Measurements from ENCODE around the gene RCAN2.

Gene RCAN2

DNA sequence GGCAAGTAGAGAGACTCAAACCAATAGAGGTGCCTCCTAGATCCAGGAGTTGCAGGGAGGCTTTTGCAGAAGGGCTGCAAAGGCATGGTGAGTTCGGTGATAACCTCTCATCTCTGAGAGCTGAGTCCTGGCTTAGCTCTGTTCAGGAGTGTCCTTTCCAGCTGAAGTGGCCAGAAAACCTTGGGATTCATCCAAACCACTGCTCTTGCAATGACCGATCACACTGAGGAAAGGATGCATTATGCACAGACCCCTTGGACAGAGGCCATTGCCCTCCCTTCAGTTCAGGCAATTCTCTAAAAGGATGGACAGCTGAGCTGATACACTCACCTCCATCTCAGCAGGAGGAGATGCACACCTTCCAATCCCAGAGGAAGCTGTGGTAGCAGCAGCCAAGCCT is 161.7 kb downstream of the RCAN2 start:
- H3K27me3 ChIP-seq (ENCODE audit: control insufficient read depth, insufficient read depth, low read length): no peaks in the 10 kb centered on the region
- H3K4me1 ChIP-seq (ENCODE audit: control insufficient read depth, insufficient read depth, low read length): peaks cover 12% of the 10 kb centered on the region
- H3K27ac ChIP-seq (ENCODE audit: low read depth, low read length): no peak overlapping the region
- H3K9ac ChIP-seq (ENCODE audit: low read length): no peak overlapping the region
- no peak overlapping the region for H3K4me3 ChIP-seq (ENCODE audit: low read length)
- H3K36me3 ChIP-seq (ENCODE audit: control insufficient read depth, insufficient read depth, low read length): no peaks in the 10 kb centered on the region

DNA sequence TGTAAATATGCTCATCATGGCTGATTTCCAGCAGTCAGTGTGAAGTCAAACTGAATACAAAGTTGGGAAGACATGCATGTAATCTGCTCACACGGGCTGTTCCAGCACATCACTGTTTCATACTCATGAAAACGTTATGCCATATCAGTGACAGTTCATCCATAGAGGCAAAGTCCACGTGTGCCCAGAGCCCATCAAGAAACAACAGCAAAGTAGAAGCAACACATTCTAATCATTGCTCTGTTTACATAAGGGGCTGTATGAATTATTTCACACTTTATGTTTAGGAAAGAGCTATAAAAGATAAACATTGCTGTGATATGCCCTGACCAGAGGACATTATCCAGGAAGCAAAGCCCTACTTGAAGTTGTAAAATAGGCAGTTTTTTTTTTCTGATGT is 163.5 kb downstream of the RCAN2 start:
- Histone ChIP-seq H3K27me3 (ENCODE audit: control insufficient read depth, insufficient read depth, low read length) (no peaks in the 10 kb centered on the region), H3K36me3 (ENCODE audit: control insufficient read depth, insufficient read depth, low read length) (no peaks in the 10 kb centered on the region), H3K4me3 (ENCODE audit: low read length) (no peak overlapping the region), H3K27ac (ENCODE audit: low read depth, low read length) (peak overlapping the region; percentile 24), H3K4me1 (ENCODE audit: control insufficient read depth, insufficient read depth, low read length) (peaks cover 21% of the 10 kb centered on the region), H3K9ac (ENCODE audit: low read length) (no peak overlapping the region)

DNA sequence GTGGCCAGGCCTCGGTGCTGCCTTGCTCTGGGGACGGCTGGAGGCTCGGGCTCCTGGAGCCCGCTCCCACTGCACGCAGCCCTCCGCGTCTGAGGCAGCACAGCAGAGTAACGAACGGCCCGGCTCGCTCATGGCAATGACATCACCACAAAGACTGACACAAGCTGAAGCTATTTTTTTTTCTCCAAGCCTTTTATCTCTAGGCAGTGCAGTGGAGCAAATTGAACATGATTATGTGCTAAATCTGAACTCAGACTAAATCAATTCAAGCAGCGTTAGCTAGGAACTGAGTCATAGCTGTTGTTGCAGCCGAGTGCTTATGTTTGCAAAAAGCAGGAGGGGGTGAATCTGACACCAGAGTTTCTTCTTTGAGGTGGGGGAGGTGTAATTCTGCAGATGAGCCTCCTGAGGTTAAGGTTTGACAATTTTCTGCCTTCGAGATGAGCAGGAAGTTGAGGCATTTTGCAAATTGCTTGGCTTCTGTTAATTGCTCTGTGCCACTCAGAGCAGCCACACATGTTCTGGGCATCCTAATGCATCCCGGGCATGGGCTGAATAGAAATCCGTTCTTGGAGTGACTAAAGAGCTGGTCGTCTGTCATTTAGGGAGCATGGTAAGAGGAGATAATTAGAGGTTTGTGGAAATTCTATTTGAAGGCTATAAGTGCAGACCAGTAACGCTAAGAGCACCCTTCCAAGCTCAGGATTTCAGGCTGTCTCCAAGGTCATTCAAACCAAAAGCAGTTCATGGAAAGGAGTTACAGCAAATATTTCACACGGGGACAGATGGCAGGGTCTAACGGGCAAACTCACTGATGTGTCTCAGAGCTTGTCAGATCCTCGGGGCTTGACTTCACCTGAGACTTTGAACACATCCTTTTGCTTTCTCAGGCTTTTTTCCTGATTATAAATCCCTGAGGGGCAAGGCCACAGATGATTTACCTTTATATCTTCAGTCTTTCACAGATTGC is 165.4 kb downstream of the RCAN2 start:
- no peak overlapping the region for H3K9ac ChIP-seq (ENCODE audit: low read length)

DNA sequence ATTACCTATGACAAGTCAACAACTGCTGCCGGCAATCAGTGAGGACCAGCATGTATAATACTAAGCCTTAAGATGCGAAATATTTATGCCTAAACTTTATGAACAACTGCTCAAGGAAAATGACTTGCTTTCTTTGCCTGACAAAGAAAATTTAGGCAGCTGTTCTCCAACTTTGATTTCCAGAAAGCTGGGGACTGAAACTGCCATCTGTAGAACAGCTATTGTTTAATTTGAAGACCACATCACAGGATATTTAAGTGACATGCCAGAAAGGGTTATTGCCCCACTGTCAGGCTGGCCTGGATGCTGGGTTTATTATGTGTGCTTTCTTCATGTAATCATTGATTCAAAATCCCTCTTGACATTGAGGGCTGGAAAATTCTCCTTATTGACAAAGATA is 166.5 kb downstream of the RCAN2 start:
- Histone ChIP-seq H3K27me3 (ENCODE audit: control insufficient read depth, insufficient read depth, low read length) (no peaks in the 10 kb centered on the region), H3K27ac (ENCODE audit: low read depth, low read length) (no peak overlapping the region), H3K4me3 (ENCODE audit: low read length) (no peak overlapping the region), H3K36me3 (ENCODE audit: control insufficient read depth, insufficient read depth, low read length) (no peaks in the 10 kb centered on the region), H3K9ac (ENCODE audit: low read length) (no peak overlapping the region), H3K4me1 (ENCODE audit: control insufficient read depth, insufficient read depth, low read length) (peaks cover 26% of the 10 kb centered on the region)

More for the DNA sequence above, 165.4 kb downstream of the RCAN2 start:
- Histone ChIP-seq H3K4me1 (ENCODE audit: control insufficient read depth, insufficient read depth, low read length) (peaks cover 21% of the 10 kb centered on the region), H3K4me3 (ENCODE audit: low read length) (no peak overlapping the region), H3K27ac (ENCODE audit: low read depth, low read length) (peak overlapping the region; percentile 35), H3K36me3 (ENCODE audit: control insufficient read depth, insufficient read depth, low read length) (no peaks in the 10 kb centered on the region), H3K27me3 (ENCODE audit: control insufficient read depth, insufficient read depth, low read length) (no peaks in the 10 kb centered on the region)

DNA sequence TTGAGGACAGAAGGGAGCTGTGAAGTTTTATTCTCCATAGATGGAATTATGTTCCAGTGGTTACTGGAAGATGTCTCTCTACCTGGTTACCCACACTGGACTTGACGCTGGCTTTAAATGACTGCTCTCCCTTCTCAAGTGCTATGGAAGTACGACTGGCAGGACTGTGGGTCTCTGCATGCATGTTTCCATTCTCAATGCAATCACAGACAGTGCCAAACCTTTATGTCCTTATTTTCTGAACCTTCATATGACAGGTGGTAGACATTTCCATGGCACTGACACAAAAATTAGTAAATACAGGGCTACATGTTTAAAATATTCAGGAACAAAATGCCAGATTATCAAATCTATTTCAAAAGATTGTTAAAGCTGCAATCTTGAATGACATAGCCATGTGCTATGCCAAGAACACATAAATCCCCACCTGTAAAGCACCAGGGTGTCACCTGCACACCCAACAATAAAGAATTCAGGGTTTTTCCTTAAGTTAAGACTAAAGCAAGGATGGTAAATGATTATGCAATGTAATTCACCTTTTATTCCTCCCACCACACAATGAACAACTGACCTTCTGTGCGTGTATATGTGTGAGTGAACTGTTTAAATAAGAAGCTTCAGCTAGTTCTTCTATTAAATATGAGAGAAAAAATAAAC is 167.2 kb downstream of the RCAN2 start:
- H3K4me3 ChIP-seq (ENCODE audit: low read length): no peak overlapping the region
- H3K9ac ChIP-seq (ENCODE audit: low read length): no peak overlapping the region
- no peaks in the 10 kb centered on the region for H3K36me3 ChIP-seq (ENCODE audit: control insufficient read depth, insufficient read depth, low read length)
- H3K4me1 ChIP-seq (ENCODE audit: control insufficient read depth, insufficient read depth, low read length): peaks cover 26% of the 10 kb centered on the region
- H3K27me3 ChIP-seq (ENCODE audit: control insufficient read depth, insufficient read depth, low read length): no peaks in the 10 kb centered on the region
- H3K27ac ChIP-seq (ENCODE audit: low read depth, low read length): peak overlapping the region; percentile 55

DNA sequence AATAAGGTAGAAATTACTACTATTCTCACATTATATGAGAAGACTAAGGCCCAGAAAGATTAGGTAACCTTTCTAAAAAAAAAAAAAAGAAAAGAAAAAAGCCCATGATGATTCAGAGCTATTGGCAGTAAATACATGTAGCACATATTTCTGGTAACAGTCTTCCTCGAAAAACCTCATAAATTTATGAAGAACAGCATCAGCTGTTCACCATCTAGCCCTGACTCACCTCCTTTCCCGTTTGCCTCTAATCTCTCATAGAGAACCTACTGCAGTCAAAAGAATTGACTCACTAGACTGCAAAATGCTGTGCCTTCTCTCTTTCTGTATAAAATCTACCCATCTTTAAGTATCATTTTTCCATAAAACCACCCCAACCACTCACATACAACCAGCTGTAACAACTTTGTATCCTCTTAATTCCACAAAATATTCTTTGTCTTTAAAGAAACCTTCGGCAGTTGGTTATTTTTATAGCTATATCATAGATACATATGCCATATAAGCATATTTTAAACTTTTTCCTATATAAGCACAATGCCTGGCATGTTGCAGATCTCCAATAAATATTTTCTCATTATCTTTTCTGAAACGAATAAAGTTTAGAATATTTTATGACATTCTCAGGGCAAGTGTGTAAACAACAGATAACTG is 167.8 kb downstream of the RCAN2 start:
- no peak overlapping the region for H3K9ac ChIP-seq (ENCODE audit: low read length)
- no peaks in the 10 kb centered on the region for H3K36me3 ChIP-seq (ENCODE audit: control insufficient read depth, insufficient read depth, low read length)
- no peaks in the 10 kb centered on the region for H3K27me3 ChIP-seq (ENCODE audit: control insufficient read depth, insufficient read depth, low read length)
- peak overlapping the region; percentile 55 for H3K27ac ChIP-seq (ENCODE audit: low read depth, low read length)
- peaks cover 26% of the 10 kb centered on the region for H3K4me1 ChIP-seq (ENCODE audit: control insufficient read depth, insufficient read depth, low read length)
- no peak overlapping the region for H3K4me3 ChIP-seq (ENCODE audit: low read length)

DNA sequence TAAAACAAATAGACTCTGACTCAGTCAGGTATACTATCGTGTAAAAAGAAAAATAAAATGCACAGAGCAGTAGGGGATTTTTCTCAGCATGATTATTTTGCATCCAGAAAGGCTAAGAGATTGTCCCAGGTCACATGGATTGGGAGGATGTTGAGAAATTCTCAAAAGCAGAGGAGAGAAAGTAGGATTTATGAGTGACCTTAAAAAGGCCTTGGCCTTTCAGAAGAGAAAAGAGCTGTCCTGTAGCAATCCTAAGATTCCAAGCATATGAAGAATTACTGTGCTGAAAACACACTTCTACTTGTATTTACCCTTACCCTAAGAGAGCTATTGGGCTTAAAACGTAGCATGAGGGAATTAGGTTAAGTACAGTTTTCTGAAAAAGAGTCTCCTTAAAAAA is 170.7 kb downstream of the RCAN2 start:
- peaks cover 15% of the 10 kb centered on the region for H3K4me1 ChIP-seq (ENCODE audit: control insufficient read depth, insufficient read depth, low read length)
- H3K27me3 ChIP-seq (ENCODE audit: control insufficient read depth, insufficient read depth, low read length): no peaks in the 10 kb centered on the region
- no peak overlapping the region for H3K4me3 ChIP-seq (ENCODE audit: low read length)
- no peak overlapping the region for H3K9ac ChIP-seq (ENCODE audit: low read length)
- H3K36me3 ChIP-seq (ENCODE audit: control insufficient read depth, insufficient read depth, low read length): no peaks in the 10 kb centered on the region
- peak overlapping the region; percentile 17 for H3K27ac ChIP-seq (ENCODE audit: low read depth, low read length)

DNA sequence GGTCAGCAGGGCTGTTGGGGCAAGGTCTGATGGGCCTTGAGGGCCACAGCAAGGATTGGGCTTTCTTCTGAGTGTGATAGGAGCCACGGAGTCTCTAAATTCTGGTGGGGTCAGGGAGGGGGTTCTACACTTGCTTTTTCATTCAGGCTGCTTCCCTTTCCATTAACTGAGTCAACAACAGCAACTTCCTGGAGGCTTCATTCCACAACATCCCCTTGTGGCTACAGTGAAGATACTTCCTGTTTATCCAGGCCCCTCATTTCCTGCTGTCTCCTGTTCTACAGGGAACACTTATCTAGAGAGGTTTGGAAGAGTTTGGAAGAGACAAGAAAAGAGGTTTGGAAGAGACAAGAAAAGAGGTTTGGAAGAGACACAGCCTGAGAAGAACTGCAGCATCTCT is 175.7 kb downstream of the RCAN2 start:
- H3K9ac ChIP-seq (ENCODE audit: low read length): no peak overlapping the region

DNA sequence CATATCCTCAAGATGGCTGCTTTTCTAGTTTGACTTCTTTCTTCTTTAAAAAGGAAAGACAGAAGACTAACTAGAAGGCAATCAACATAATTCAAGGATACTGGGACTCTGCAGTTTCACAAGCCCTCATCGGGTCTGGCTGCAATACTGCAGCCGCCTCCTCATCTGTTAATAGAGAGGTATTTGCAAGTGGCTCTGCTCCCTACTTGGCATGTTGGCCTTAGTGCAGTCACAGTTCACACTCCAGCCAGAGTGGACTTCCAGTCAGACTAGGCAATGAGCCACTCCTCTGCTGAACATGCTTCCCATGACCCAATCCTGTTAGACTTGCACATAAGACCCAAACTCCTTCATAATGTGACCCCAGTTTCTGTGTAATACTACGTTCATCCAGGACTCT is 178.6 kb downstream of the RCAN2 start:
- no peaks in the 10 kb centered on the region for H3K4me1 ChIP-seq (ENCODE audit: control insufficient read depth, insufficient read depth, low read length)
- no peaks in the 10 kb centered on the region for H3K36me3 ChIP-seq (ENCODE audit: control insufficient read depth, insufficient read depth, low read length)
- no peaks in the 10 kb centered on the region for H3K27me3 ChIP-seq (ENCODE audit: control insufficient read depth, insufficient read depth, low read length)
- H3K9ac ChIP-seq (ENCODE audit: low read length): no peak overlapping the region
- H3K4me3 ChIP-seq (ENCODE audit: low read length): no peak overlapping the region
- H3K27ac ChIP-seq (ENCODE audit: low read depth, low read length): no peak overlapping the region

More for the DNA sequence above, 175.7 kb downstream of the RCAN2 start:
- H3K4me1 ChIP-seq (ENCODE audit: control insufficient read depth, insufficient read depth, low read length): peaks cover 4% of the 10 kb centered on the region
- no peak overlapping the region for H3K4me3 ChIP-seq (ENCODE audit: low read length)
- H3K36me3 ChIP-seq (ENCODE audit: control insufficient read depth, insufficient read depth, low read length): no peaks in the 10 kb centered on the region
- H3K27me3 ChIP-seq (ENCODE audit: control insufficient read depth, insufficient read depth, low read length): no peaks in the 10 kb centered on the region
- H3K27ac ChIP-seq (ENCODE audit: low read depth, low read length): no peak overlapping the region

DNA sequence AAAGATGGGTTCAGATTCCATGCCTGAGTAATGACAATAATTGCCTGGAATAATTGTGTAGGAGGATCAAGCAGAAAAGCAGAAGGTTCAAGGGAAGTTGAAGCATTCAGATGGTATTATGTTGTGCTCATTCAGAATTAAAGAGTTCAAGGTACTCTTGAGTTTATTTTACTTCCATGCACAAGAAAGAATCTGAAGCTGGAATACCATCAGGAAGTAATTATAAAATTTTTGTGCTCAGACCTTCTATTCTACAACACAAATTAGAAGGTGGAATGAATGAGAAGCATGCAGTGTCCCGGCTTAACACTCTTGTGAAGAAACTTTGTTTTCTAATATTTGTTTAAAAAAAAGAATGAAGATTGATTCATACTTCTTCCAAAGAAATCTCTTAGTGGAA is 181.1 kb downstream of the RCAN2 start:
- Histone ChIP-seq H3K27ac (ENCODE audit: low read depth, low read length) (no peak overlapping the region), H3K9ac (ENCODE audit: low read length) (no peak overlapping the region), H3K27me3 (ENCODE audit: control insufficient read depth, insufficient read depth, low read length) (no peaks in the 10 kb centered on the region), H3K4me3 (ENCODE audit: low read length) (no peak overlapping the region), H3K36me3 (ENCODE audit: control insufficient read depth, insufficient read depth, low read length) (no peaks in the 10 kb centered on the region), H3K4me1 (ENCODE audit: control insufficient read depth, insufficient read depth, low read length) (no peaks in the 10 kb centered on the region)

DNA sequence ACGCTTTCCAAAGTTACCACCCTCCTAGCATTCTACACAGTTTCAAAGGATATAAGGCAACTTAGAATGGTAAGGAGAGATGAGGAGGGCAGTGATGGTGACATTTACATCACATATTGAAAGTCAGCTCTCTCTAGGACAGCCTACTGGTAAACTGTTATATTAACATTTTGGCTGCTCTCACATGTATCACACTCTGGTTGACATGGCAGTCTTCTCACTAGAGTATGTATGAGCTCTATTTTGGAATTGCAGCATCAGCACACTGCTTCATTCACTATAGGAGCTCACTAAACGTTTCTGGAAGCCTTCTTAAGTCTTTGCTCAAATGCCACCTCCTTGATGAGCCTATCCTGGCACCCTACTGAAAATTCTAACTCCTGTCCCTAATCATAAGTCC is 184.8 kb downstream of the RCAN2 start:
- H3K4me1 ChIP-seq (ENCODE audit: control insufficient read depth, insufficient read depth, low read length): no peaks in the 10 kb centered on the region
- no peak overlapping the region for H3K9ac ChIP-seq (ENCODE audit: low read length)
- H3K4me3 ChIP-seq (ENCODE audit: low read length): no peak overlapping the region
- H3K27ac ChIP-seq (ENCODE audit: low read depth, low read length): no peak overlapping the region
- H3K36me3 ChIP-seq (ENCODE audit: control insufficient read depth, insufficient read depth, low read length): no peaks in the 10 kb centered on the region
- H3K27me3 ChIP-seq (ENCODE audit: control insufficient read depth, insufficient read depth, low read length): no peaks in the 10 kb centered on the region

DNA sequence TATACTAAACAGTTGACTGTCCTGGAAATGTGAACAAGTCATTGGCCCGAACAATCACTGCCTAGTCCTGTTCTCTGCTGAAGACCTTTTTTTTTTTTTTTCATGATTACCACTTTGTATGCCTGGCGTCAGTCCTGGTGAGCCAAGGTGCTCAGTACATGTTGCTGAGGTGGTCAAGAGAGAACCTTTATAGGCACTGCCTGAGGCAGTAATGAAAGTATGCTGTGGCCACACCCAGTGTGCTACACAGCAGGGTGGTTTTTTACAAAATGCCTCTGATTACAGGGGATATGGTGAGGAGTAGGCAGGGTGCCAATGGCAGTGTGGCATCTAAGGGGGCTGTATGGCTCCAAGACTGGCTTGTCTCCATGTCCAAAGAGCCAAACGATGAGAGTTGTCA is 185.4 kb downstream of the RCAN2 start:
- no peaks in the 10 kb centered on the region for H3K4me1 ChIP-seq (ENCODE audit: control insufficient read depth, insufficient read depth, low read length)
- H3K36me3 ChIP-seq (ENCODE audit: control insufficient read depth, insufficient read depth, low read length): no peaks in the 10 kb centered on the region
- H3K27ac ChIP-seq (ENCODE audit: low read depth, low read length): no peak overlapping the region
- no peak overlapping the region for H3K4me3 ChIP-seq (ENCODE audit: low read length)
- no peak overlapping the region for H3K9ac ChIP-seq (ENCODE audit: low read length)
- H3K27me3 ChIP-seq (ENCODE audit: control insufficient read depth, insufficient read depth, low read length): no peaks in the 10 kb centered on the region
